ENCODE results near the gene INSYN2B. TPM values are rescaled to one million over a fixed set of nuclear protein-coding genes. Genes with fewer than 3 reads are reported as not detected.

INSYN2B gene
- total RNA-seq, 5 donors from 2014 or later (not counting 1 experiment from before 2014, with no cell fraction given), result not detected

GRCh38 chr5:169856571-169856970 lies 123.7 kb downstream of the INSYN2B start:
- H3K36me3 ChIP-seq (ENCODE audit: control insufficient read depth in 2 of 2, extremely low read depth in 1 of 2, insufficient read depth in 1 of 2, low read length in 1 of 2), result peaks cover 4 to 18% of the 10 kb centered on the region in 2 donors
- H3K27ac ChIP-seq (ENCODE audit: low read length), result no peak overlapping the region
- H3K4me3 Mint-ChIP-seq, result no peak overlapping the region
- POLR2A ChIA-PET, result no interaction called here
- H3K9me3 Mint-ChIP-seq, result peaks cover 0 to under 1% (median 0%) of the 10 kb centered on the region in 3 donors
- H3K27ac Mint-ChIP-seq, result no peak overlapping the region
- WGBS (ENCODE audit: insufficient coverage), result 86% methylated on average over 1 of the region's 2 CpGs
- no peaks in the 10 kb centered on the region for H3K9me3 ChIP-seq
- H3K36me3 Mint-ChIP-seq, result peaks cover 64% of the 10 kb centered on the region
- H3K4me1 Mint-ChIP-seq, result peaks cover 30 to 45% (median 39%) of the 10 kb centered on the region in 3 donors
- ATAC-seq (replicated peaks in 1 of 4) (no peak), DNase-seq (no peak)
- H3K27me3 ChIP-seq (replicated peaks in 1 of 2; ENCODE audit: control insufficient read depth in 2 of 2, extremely low read depth in 1 of 2, insufficient read depth in 2 of 2, low read length in 1 of 2), result no peaks in the 10 kb centered on the region
- CTCF ChIA-PET, result interaction anchor here in 1 of 2 donors (0.6 kb wide), 1 partner anchor 1449 kb away, joined by 5 read pairs; no protein-coding TSS in a partner anchor
- H3K4me1 ChIP-seq (ENCODE audit: control insufficient read depth in 1 of 2, extremely low read depth in 1 of 2, insufficient read depth in 2 of 2, low read length in 2 of 2), result no peaks in the 10 kb centered on the region
- no peak overlapping the region for H3K4me3 ChIP-seq (ENCODE audit: control insufficient read depth in 1 of 2, extremely low read depth in 1 of 2, low read length in 1 of 2)
- no peaks in the 10 kb centered on the region for H3K27me3 Mint-ChIP-seq

- Histone ChIP-seq H3K27me3 (replicated peaks in 1 of 2; ENCODE audit: control insufficient read depth in 2 of 2, extremely low read depth in 1 of 2, insufficient read depth in 2 of 2, low read length in 1 of 2) (no peaks in the 10 kb centered on the region), H3K4me3 (ENCODE audit: control insufficient read depth in 1 of 2, extremely low read depth in 1 of 2, low read length in 1 of 2) (no peak overlapping the region), H3K27ac (ENCODE audit: low read length) (no peak overlapping the region), H3K9me3 (peaks cover 4% of the 10 kb centered on the region), H3K4me1 (ENCODE audit: control insufficient read depth in 1 of 2, extremely low read depth in 1 of 2, insufficient read depth in 2 of 2, low read length in 2 of 2) (no peaks in the 10 kb centered on the region), H3K36me3 (ENCODE audit: control insufficient read depth in 2 of 2, extremely low read depth in 1 of 2, insufficient read depth in 1 of 2, low read length in 1 of 2) (peaks cover 7 to 30% of the 10 kb centered on the region in 2 donors)
- no peak for ATAC-seq (replicated peaks in 1 of 4)
- Mint-ChIP-seq H3K27me3 (no peaks in the 10 kb centered on the region), H3K9me3 (peaks cover 7 to 21% (median 17%) of the 10 kb centered on the region in 3 donors), H3K4me1 (peaks cover 9 to 18% (median 14%) of the 10 kb centered on the region in 3 donors), H3K27ac (no peak overlapping the region), H3K36me3 (peaks cover 80% of the 10 kb centered on the region), H3K4me3 (no peak overlapping the region)
- CTCF ChIA-PET, result no interaction called here
- POLR2A ChIA-PET, result no interaction called here
- WGBS (ENCODE audit: insufficient coverage), result no CpG with 5 or more reads among the region's 1 CpG
- DNase-seq, result no peak
Observed at GRCh38 chr5:169851321-169851850, 128.9 kb downstream of the INSYN2B start.

GRCh38 chr5:169850409-169850808 lies 129.9 kb downstream of the INSYN2B start:
- H3K27ac ChIP-seq (ENCODE audit: low read length), result no peak overlapping the region
- ATAC-seq (replicated peaks in 1 of 4) (no peak), DNase-seq (no peak)
- ChIA-PET POLR2A (interaction anchor here in 1 of 2 donors (0.8 kb wide), 1 partner anchor 63 kb away, joined by 3 read pairs; no protein-coding TSS in a partner anchor), CTCF (no interaction called here)
- no peaks in the 10 kb centered on the region for H3K4me1 ChIP-seq (ENCODE audit: control insufficient read depth in 1 of 2, extremely low read depth in 1 of 2, insufficient read depth in 2 of 2, low read length in 2 of 2)
- peaks cover 7 to 25% of the 10 kb centered on the region in 2 donors for H3K36me3 ChIP-seq (ENCODE audit: control insufficient read depth in 2 of 2, extremely low read depth in 1 of 2, insufficient read depth in 1 of 2, low read length in 1 of 2)
- H3K27ac Mint-ChIP-seq, result no peak overlapping the region
- peaks cover 4% of the 10 kb centered on the region for H3K9me3 ChIP-seq
- H3K9me3 Mint-ChIP-seq, result peaks cover 7 to 21% (median 17%) of the 10 kb centered on the region in 3 donors
- no peaks in the 10 kb centered on the region for H3K27me3 Mint-ChIP-seq
- H3K27me3 ChIP-seq (replicated peaks in 1 of 2; ENCODE audit: control insufficient read depth in 2 of 2, extremely low read depth in 1 of 2, insufficient read depth in 2 of 2, low read length in 1 of 2), result no peaks in the 10 kb centered on the region
- H3K4me3 Mint-ChIP-seq, result no peak overlapping the region
- no CpG with 5 or more reads among the region's 2 CpGs for WGBS (ENCODE audit: insufficient coverage)
- no peak overlapping the region for H3K4me3 ChIP-seq (ENCODE audit: control insufficient read depth in 1 of 2, extremely low read depth in 1 of 2, low read length in 1 of 2)
- H3K4me1 Mint-ChIP-seq, result peaks cover 5 to 10% (median 10%) of the 10 kb centered on the region in 3 donors
- peaks cover 83% of the 10 kb centered on the region for H3K36me3 Mint-ChIP-seq

- Histone ChIP-seq H3K36me3 (ENCODE audit: control insufficient read depth in 2 of 2, extremely low read depth in 1 of 2, insufficient read depth in 1 of 2, low read length in 1 of 2) (peaks cover 7 to 32% of the 10 kb centered on the region in 2 donors), H3K9me3 (peaks cover 4% of the 10 kb centered on the region), H3K4me3 (ENCODE audit: control insufficient read depth in 1 of 2, extremely low read depth in 1 of 2, low read length in 1 of 2) (no peak overlapping the region), H3K27me3 (replicated peaks in 1 of 2; ENCODE audit: control insufficient read depth in 2 of 2, extremely low read depth in 1 of 2, insufficient read depth in 2 of 2, low read length in 1 of 2) (no peaks in the 10 kb centered on the region), H3K27ac (ENCODE audit: low read length) (no peak overlapping the region), H3K4me1 (ENCODE audit: control insufficient read depth in 1 of 2, extremely low read depth in 1 of 2, insufficient read depth in 2 of 2, low read length in 2 of 2) (no peaks in the 10 kb centered on the region)
- H3K9me3 Mint-ChIP-seq, result peaks cover 7 to 21% (median 17%) of the 10 kb centered on the region in 3 donors
- H3K27me3 Mint-ChIP-seq, result no peaks in the 10 kb centered on the region
- no CpG with 5 or more reads among the region's 2 CpGs for WGBS (ENCODE audit: insufficient coverage)
- ATAC-seq (replicated peaks in 1 of 4) (no peak), DNase-seq (no peak)
- H3K36me3 Mint-ChIP-seq, result peaks cover 93% of the 10 kb centered on the region
- H3K4me3 Mint-ChIP-seq, result no peak overlapping the region
- H3K27ac Mint-ChIP-seq, result no peak overlapping the region
- POLR2A ChIA-PET, result no interaction called here
- CTCF ChIA-PET, result no interaction called here
- peaks cover 0 to 8% (median 5%) of the 10 kb centered on the region in 3 donors for H3K4me1 Mint-ChIP-seq
Observed at GRCh38 chr5:169848792-169849191, 131.5 kb downstream of the INSYN2B start.

GRCh38 chr5:169848271-169848670 lies 132.0 kb downstream of the INSYN2B start:
- no peak for DNase-seq
- Histone ChIP-seq H3K27ac (ENCODE audit: low read length) (no peak overlapping the region), H3K4me3 (ENCODE audit: control insufficient read depth in 1 of 2, extremely low read depth in 1 of 2, low read length in 1 of 2) (no peak overlapping the region), H3K27me3 (replicated peaks in 1 of 2; ENCODE audit: control insufficient read depth in 2 of 2, extremely low read depth in 1 of 2, insufficient read depth in 2 of 2, low read length in 1 of 2) (no peaks in the 10 kb centered on the region), H3K36me3 (ENCODE audit: control insufficient read depth in 2 of 2, extremely low read depth in 1 of 2, insufficient read depth in 1 of 2, low read length in 1 of 2) (peaks cover 7 to 32% of the 10 kb centered on the region in 2 donors), H3K9me3 (peaks cover 4% of the 10 kb centered on the region), H3K4me1 (ENCODE audit: control insufficient read depth in 1 of 2, extremely low read depth in 1 of 2, insufficient read depth in 2 of 2, low read length in 2 of 2) (no peaks in the 10 kb centered on the region)
- ChIA-PET POLR2A (no interaction called here), CTCF (no interaction called here)
- peaks cover 7 to 21% (median 17%) of the 10 kb centered on the region in 3 donors for H3K9me3 Mint-ChIP-seq
- no peak overlapping the region for H3K27ac Mint-ChIP-seq
- peaks cover 94% of the 10 kb centered on the region for H3K36me3 Mint-ChIP-seq
- H3K27me3 Mint-ChIP-seq, result no peaks in the 10 kb centered on the region
- no peak overlapping the region for H3K4me3 Mint-ChIP-seq
- no peak for ATAC-seq (replicated peaks in 1 of 4)
- peaks cover 0 to 8% (median 5%) of the 10 kb centered on the region in 3 donors for H3K4me1 Mint-ChIP-seq
- WGBS (ENCODE audit: insufficient coverage), result 69% methylated on average over 3 of the region's 3 CpGs

- Mint-ChIP-seq H3K27me3 (no peaks in the 10 kb centered on the region), H3K27ac (no peak overlapping the region), H3K4me3 (no peak overlapping the region), H3K9me3 (peaks cover 7 to 21% (median 17%) of the 10 kb centered on the region in 3 donors), H3K4me1 (peaks cover 0 to 12% (median 5%) of the 10 kb centered on the region in 3 donors), H3K36me3 (peaks cover 94% of the 10 kb centered on the region)
- Histone ChIP-seq H3K9me3 (peaks cover 4% of the 10 kb centered on the region), H3K4me1 (ENCODE audit: control insufficient read depth in 1 of 2, extremely low read depth in 1 of 2, insufficient read depth in 2 of 2, low read length in 2 of 2) (no peaks in the 10 kb centered on the region), H3K4me3 (ENCODE audit: control insufficient read depth in 1 of 2, extremely low read depth in 1 of 2, low read length in 1 of 2) (no peak overlapping the region), H3K27ac (ENCODE audit: low read length) (no peak overlapping the region), H3K27me3 (replicated peaks in 1 of 2; ENCODE audit: control insufficient read depth in 2 of 2, extremely low read depth in 1 of 2, insufficient read depth in 2 of 2, low read length in 1 of 2) (no peaks in the 10 kb centered on the region), H3K36me3 (ENCODE audit: control insufficient read depth in 2 of 2, extremely low read depth in 1 of 2, insufficient read depth in 1 of 2, low read length in 1 of 2) (peaks cover 7 to 37% of the 10 kb centered on the region in 2 donors)
- no CpG with 5 or more reads among the region's 1 CpG for WGBS (ENCODE audit: insufficient coverage)
- POLR2A ChIA-PET, result no interaction called here
- CTCF ChIA-PET, result no interaction called here
- ATAC-seq (replicated peaks in 1 of 4) (no peak), DNase-seq (no peak)
Observed at GRCh38 chr5:169847519-169847918, 132.8 kb downstream of the INSYN2B start.
